Medulla oblongata (tissue), 1 donor: Measurements from ENCODE around the gene SUMF1.

Source experiments
- DNase-seq: peaks from one replicate; pipeline ENCODE4 v3.0.0-alpha.2; 2015; ENCODE audit errors: extremely low spot score

The SUMF1 gene

GRCh38 chr3:4416427-4416945 is 50.6 kb downstream of the SUMF1 start:
- DNase-seq = no peak

GRCh38 chr3:4413467-4413866 is 53.6 kb downstream of the SUMF1 start:
- no peak for DNase-seq

- no peak for DNase-seq
Measured at GRCh38 chr3:4411833-4412232, 55.2 kb downstream of the SUMF1 start.

GRCh38 chr3:4411236-4411635 is 55.8 kb downstream of the SUMF1 start:
- no peak for DNase-seq

GRCh38 chr3:4410606-4411005 is 56.5 kb downstream of the SUMF1 start:
- DNase-seq = no peak

GRCh38 chr3:4409971-4410573 is 57.0 kb downstream of the SUMF1 start:
- DNase-seq = no peak

GRCh38 chr3:4409415-4409814 is 57.7 kb downstream of the SUMF1 start:
- no peak for DNase-seq

GRCh38 chr3:4408958-4409357 is 58.1 kb downstream of the SUMF1 start:
- DNase-seq = no peak

GRCh38 chr3:4407941-4408340 is 59.1 kb downstream of the SUMF1 start:
- DNase-seq = no peak

GRCh38 chr3:4406746-4407568 is 60.1 kb downstream of the SUMF1 start:
- DNase-seq = no peak

GRCh38 chr3:4404881-4405280 is 62.2 kb downstream of the SUMF1 start:
- no peak for DNase-seq

GRCh38 chr3:4401441-4401840 is 65.6 kb downstream of the SUMF1 start:
- no peak for DNase-seq

GRCh38 chr3:4399476-4399875 is 67.6 kb downstream of the SUMF1 start:
- DNase-seq = no peak

- no peak for DNase-seq
Measured at GRCh38 chr3:4398941-4399245, 68.2 kb downstream of the SUMF1 start.

- DNase-seq = no peak
Measured at GRCh38 chr3:4398120-4398940, 68.7 kb downstream of the SUMF1 start.

GRCh38 chr3:4397466-4397865 is 69.6 kb downstream of the SUMF1 start:
- DNase-seq = no peak

- DNase-seq = no peak
Measured at GRCh38 chr3:4396542-4396941, 70.5 kb downstream of the SUMF1 start.

GRCh38 chr3:4396006-4396405 is 71.1 kb downstream of the SUMF1 start:
- no peak for DNase-seq

GRCh38 chr3:4395448-4395847 is 71.6 kb downstream of the SUMF1 start:
- no peak for DNase-seq

- DNase-seq = no peak
Measured at GRCh38 chr3:4394567-4394966, 72.5 kb downstream of the SUMF1 start.

GRCh38 chr3:4394048-4394447 is 73.0 kb downstream of the SUMF1 start:
- DNase-seq = no peak

- DNase-seq = no peak
Measured at GRCh38 chr3:4392992-4393391, 74.1 kb downstream of the SUMF1 start.
